Neural cell (in vitro differentiated cells): Measurements from ENCODE around the gene TBC1D3L.
"Not testable (repeated sequence)": the region's sequence is repeated elsewhere in the genome, so short reads cannot be mapped to it uniquely, and the experiment has no call there.

Experiments
- TAF1 ChIP-seq: IDR thresholded peaks from 2 replicates; pipeline ENCODE4 v1.6.1; 2012; ENCODE audit warnings: low read depth
- TF ChIP-seq, protein P1 (sequence below): fragments of 450-650 bp; IDR thresholded peaks from 2 replicates; pipeline ENCODE4 v1.5.1; 2014; ENCODE audit warnings: antibody characterized with exemption, mild to moderate bottlenecking, moderate library complexity; ENCODE audit not compliant: poor library complexity, severe bottlenecking
- TF ChIP-seq, protein P2 (sequence below): IDR thresholded peaks from 2 replicates; pipeline ENCODE4 v1.6.1; 2012; ENCODE audit warnings: borderline replicate concordance

DNA sequence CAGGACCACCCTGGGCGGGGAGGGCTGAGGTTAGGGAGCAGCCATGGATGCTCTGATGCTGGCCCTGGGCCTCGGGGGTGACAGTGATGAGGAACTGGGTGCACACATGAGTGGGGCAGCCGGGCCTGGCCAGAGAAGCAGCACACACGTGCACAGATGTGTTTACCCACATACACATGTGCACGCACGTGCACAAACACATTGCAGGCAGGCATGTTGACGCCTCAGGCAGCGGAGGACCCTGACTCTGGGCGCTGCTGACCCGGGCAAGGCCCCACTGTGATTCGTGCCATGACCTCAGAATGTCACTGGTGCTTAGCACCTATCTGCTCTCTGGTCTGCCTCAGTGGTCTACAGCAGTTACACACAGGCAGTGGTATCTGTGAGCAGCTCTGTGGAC, 14.8 kb upstream of the TBC1D3L start, which contains the start of gene TBC1D3D:
- TF ChIP-seq TAF1: not testable (repeated sequence)
- TF ChIP-seq, protein P1, sequence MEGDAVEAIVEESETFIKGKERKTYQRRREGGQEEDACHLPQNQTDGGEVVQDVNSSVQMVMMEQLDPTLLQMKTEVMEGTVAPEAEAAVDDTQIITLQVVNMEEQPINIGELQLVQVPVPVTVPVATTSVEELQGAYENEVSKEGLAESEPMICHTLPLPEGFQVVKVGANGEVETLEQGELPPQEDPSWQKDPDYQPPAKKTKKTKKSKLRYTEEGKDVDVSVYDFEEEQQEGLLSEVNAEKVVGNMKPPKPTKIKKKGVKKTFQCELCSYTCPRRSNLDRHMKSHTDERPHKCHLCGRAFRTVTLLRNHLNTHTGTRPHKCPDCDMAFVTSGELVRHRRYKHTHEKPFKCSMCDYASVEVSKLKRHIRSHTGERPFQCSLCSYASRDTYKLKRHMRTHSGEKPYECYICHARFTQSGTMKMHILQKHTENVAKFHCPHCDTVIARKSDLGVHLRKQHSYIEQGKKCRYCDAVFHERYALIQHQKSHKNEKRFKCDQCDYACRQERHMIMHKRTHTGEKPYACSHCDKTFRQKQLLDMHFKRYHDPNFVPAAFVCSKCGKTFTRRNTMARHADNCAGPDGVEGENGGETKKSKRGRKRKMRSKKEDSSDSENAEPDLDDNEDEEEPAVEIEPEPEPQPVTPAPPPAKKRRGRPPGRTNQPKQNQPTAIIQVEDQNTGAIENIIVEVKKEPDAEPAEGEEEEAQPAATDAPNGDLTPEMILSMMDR: not testable (repeated sequence)
- TF ChIP-seq, protein P2, sequence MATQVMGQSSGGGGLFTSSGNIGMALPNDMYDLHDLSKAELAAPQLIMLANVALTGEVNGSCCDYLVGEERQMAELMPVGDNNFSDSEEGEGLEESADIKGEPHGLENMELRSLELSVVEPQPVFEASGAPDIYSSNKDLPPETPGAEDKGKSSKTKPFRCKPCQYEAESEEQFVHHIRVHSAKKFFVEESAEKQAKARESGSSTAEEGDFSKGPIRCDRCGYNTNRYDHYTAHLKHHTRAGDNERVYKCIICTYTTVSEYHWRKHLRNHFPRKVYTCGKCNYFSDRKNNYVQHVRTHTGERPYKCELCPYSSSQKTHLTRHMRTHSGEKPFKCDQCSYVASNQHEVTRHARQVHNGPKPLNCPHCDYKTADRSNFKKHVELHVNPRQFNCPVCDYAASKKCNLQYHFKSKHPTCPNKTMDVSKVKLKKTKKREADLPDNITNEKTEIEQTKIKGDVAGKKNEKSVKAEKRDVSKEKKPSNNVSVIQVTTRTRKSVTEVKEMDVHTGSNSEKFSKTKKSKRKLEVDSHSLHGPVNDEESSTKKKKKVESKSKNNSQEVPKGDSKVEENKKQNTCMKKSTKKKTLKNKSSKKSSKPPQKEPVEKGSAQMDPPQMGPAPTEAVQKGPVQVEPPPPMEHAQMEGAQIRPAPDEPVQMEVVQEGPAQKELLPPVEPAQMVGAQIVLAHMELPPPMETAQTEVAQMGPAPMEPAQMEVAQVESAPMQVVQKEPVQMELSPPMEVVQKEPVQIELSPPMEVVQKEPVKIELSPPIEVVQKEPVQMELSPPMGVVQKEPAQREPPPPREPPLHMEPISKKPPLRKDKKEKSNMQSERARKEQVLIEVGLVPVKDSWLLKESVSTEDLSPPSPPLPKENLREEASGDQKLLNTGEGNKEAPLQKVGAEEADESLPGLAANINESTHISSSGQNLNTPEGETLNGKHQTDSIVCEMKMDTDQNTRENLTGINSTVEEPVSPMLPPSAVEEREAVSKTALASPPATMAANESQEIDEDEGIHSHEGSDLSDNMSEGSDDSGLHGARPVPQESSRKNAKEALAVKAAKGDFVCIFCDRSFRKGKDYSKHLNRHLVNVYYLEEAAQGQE: not testable (repeated sequence)
